Nephron progenitor cell (in vitro differentiated cells): ENCODE measurements around the gene TARBP2.

Experiments
- DNase-seq: peaks from one replicate; pipeline ENCODE4 v3.0.0; 2021
- H3K27ac Mint-ChIP-seq: 2 replicates; pipeline ENCODE4 v1.8.0; 2021; ENCODE audit warnings: mild to moderate bottlenecking, moderate library complexity, mixed read lengths
- H3K27me3 Mint-ChIP-seq: 2 replicates; pipeline ENCODE4 v1.8.0; 2021; ENCODE audit warnings: mild to moderate bottlenecking, low read depth, mixed read lengths; ENCODE audit not compliant: poor library complexity
- H3K36me3 Mint-ChIP-seq: 2 replicates; pipeline ENCODE4 v1.8.0; 2021; ENCODE audit warnings: low read depth, mixed read lengths
- H3K4me1 Mint-ChIP-seq: 2 replicates; pipeline ENCODE4 v1.8.0; 2021; ENCODE audit warnings: mixed read lengths
- H3K4me3 Mint-ChIP-seq: 2 replicates; pipeline ENCODE4 v1.8.0; 2021; ENCODE audit warnings: mild to moderate bottlenecking, moderate library complexity, mixed read lengths
- H3K9me3 Mint-ChIP-seq: 2 replicates; pipeline ENCODE4 v1.8.0; 2021; ENCODE audit warnings: mild to moderate bottlenecking, moderate library complexity, mixed read lengths
- CTCF ChIP-seq: fragments of 200-600 bp; sonication (generic); IDR thresholded peaks from 2 replicates; pipeline ENCODE4 v1.5.0; 2021; ENCODE audit warnings: antibody characterized with exemption

TARBP2 gene

DNA sequence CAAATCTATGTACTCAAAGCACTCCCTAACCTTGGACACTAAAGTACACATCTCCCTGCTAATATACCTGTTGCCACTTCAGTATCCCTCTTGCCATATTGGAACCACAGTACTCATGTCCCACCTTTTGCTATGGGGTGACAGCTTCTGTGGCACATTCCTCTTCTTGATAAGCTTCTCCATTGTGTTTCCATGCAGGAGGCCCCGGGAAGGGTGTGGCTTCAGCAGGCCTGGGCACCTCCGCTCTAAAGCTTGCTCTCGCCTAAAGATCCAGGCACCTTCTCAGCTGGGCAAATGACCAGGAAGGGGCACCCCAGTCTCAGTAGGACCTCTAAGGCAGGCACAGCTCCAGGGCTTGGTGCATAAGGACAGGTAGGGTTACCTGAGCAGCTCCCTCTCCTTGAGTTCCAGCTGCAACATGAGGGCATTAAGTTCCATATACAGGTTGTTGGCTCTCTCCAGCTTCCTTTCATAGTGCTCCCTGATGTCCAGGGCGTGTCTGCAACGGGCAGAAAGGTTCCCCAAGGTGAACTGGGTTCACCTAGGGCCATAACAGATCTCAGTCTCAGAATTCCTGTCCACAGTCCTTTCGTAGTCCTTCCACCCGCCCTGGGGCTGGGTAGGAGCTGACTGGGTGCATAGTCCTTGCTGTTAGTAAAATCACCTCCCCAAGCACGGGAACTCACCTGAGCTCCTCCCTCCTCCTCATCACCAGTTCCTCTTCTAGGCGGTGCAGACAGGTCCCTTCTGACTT is 17.7 kb upstream of the TARBP2 start:
- Mint-ChIP-seq H3K9me3 (no peaks in the 10 kb centered on the region), H3K4me3 (no peak overlapping the region), H3K4me1 (no peaks in the 10 kb centered on the region), H3K27ac (peak overlapping the region; percentile 95), H3K27me3 (no peaks in the 10 kb centered on the region), H3K36me3 (peaks cover 56% of the 10 kb centered on the region)
- no peak for TF ChIP-seq CTCF
- DNase-seq: no peak

- no peaks in the 10 kb centered on the region for H3K4me1 Mint-ChIP-seq
- no peak for DNase-seq
- H3K4me3 Mint-ChIP-seq: no peak overlapping the region
- peak overlapping the region; percentile 95 for H3K27ac Mint-ChIP-seq
- H3K9me3 Mint-ChIP-seq: no peaks in the 10 kb centered on the region
- H3K36me3 Mint-ChIP-seq: peaks cover 52% of the 10 kb centered on the region
- no peaks in the 10 kb centered on the region for H3K27me3 Mint-ChIP-seq
- TF ChIP-seq CTCF: no peak
Measured at GRCh38 chr12:53483979-53484377, 17.1 kb upstream of the TARBP2 start.

- Mint-ChIP-seq H3K36me3 (peaks cover 49% of the 10 kb centered on the region), H3K27me3 (no peaks in the 10 kb centered on the region), H3K4me1 (peaks cover 7% of the 10 kb centered on the region), H3K27ac (peak overlapping the region; percentile 86), H3K4me3 (no peak overlapping the region), H3K9me3 (no peaks in the 10 kb centered on the region)
- DNase-seq: no peak
- TF ChIP-seq CTCF: no peak
Measured at GRCh38 chr12:53484686-53485575, 16.2 kb upstream of the TARBP2 start.

GRCh38 chr12:53485955-53486735 is 14.9 kb upstream of the TARBP2 start:
- no peak for DNase-seq
- no peak for TF ChIP-seq CTCF
- peak overlapping the region; percentile 91 for H3K27ac Mint-ChIP-seq
- no peak overlapping the region for H3K4me3 Mint-ChIP-seq
- peaks cover 47% of the 10 kb centered on the region for H3K36me3 Mint-ChIP-seq
- H3K4me1 Mint-ChIP-seq: peaks cover 12% of the 10 kb centered on the region
- H3K27me3 Mint-ChIP-seq: peaks cover 2% of the 10 kb centered on the region
- H3K9me3 Mint-ChIP-seq: no peaks in the 10 kb centered on the region

DNA sequence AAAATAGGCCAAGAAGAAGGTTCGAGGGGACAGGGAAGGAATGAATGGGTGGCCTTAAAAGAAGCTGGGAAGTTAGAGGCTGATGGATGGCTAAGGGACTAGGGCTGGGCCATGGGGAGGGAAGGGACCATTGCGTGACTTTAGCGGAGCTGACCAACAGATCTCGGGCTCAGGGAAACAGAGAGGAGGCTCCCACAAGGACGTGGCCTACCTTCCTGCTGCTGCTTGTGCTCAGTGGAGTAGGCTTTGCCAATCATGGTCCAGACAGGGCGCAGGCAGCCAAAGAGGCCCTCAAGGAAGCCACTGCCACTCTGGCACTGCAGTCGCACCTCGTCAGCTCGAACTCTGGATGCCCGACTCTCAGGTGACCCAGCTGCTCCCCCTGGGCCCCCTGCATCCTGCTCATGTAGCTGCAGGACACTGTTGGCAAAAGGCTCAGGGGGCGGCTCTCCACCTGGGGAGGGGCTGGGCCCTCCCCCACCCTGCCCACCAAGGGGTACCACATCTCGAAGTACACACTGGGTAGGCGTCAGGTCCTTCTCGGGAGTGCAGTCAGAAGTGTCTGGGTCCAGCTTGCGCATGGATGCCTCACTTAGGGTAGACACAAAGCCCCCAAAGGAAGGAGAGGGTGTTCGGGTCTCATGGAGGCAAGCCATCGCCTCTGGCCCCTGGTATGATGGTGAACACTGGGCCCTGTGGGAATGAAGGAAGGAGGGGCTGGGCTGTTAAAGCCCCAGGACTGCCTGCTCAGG is 14.2 kb upstream of the TARBP2 start:
- H3K4me1 Mint-ChIP-seq: peaks cover 16% of the 10 kb centered on the region
- H3K27me3 Mint-ChIP-seq: peaks cover 2% of the 10 kb centered on the region
- H3K9me3 Mint-ChIP-seq: no peaks in the 10 kb centered on the region
- no peak for TF ChIP-seq CTCF
- H3K36me3 Mint-ChIP-seq: peaks cover 44% of the 10 kb centered on the region
- peak overlapping the region; percentile 91 for H3K27ac Mint-ChIP-seq
- DNase-seq: no peak
- no peak overlapping the region for H3K4me3 Mint-ChIP-seq
